ENCODE measurements around the gene TCF15. TPM values are rescaled to one million over a fixed set of nuclear protein-coding genes. Genes with fewer than 3 reads are reported as not detected.

Gene TCF15
- total and polyA plus RNA-seq, 2 of the 8 experiments (the other 6 are each of a cell fraction or from before 2014, with no cell fraction given): 3.7 to 6.9 TPM

- peak; percentile 77 for FAIRE-seq
- no peak overlapping the region for H3K56ac ChIP-seq (replicated peaks; ENCODE audit: insufficient read length, low read depth, low read length)
- peak overlapping the region; percentile 86 for H2BK120ac ChIP-seq (replicated peaks; ENCODE audit: low read depth, low read length)
- H2BK12ac ChIP-seq (ENCODE audit: low read depth, low read length): peak overlapping the region; percentile 96
- H2BK5ac ChIP-seq (ENCODE audit: low read depth, low read length): peak overlapping the region; percentile 84
- CTCF ChIA-PET (ENCODE audit: partially characterized antibody): interaction anchor here (0.8 to 1.2 kb wide), 3 partner anchors 8 to 11 kb away, joined by 3 to 9 read pairs (median 3); no protein-coding TSS in a partner anchor
- 0 out of 2 replicates have a peak, but pooled peaks cover 2% of the 10 kb centered on the region for H3K23me2 ChIP-seq (ENCODE audit: low read depth, low read length)
- H4K91ac ChIP-seq (replicated peaks; ENCODE audit: insufficient read length, low read length): peak overlapping the region; percentile 89
- H3K4me3 ChIP-seq (ENCODE audit: extremely low read depth in 1 of 4, insufficient read depth in 2 of 4, low read depth in 3 of 4, low read length in 4 of 4): peak overlapping the region in 1 of 4 experiments; percentile 29; a peak in 1 of 8 replicates
- H3K79me1 ChIP-seq (ENCODE audit: low read depth, low read length): no peaks in the 10 kb centered on the region
- H3K9me3 ChIP-seq (ENCODE audit: insufficient read depth in 2 of 2, low read depth in 1 of 2, low read length in 1 of 2): no peaks in the 10 kb centered on the region
- H4K5ac ChIP-seq (ENCODE audit: insufficient read length, low read depth, low read length): peak overlapping the region; percentile 44
- no peaks in the 10 kb centered on the region for H3K79me2 ChIP-seq (ENCODE audit: control insufficient read depth in 1 of 2, insufficient read depth in 2 of 2, low read length in 2 of 2)
- H2BK20ac ChIP-seq (ENCODE audit: low read length): peak overlapping the region; percentile 98; the same call in 1 of the 2 replicates
- peak overlapping the region; percentile 84 for H3K18ac ChIP-seq (ENCODE audit: extremely low read depth, low read length)
- no peak overlapping the region for H3K14ac ChIP-seq (ENCODE audit: insufficient read length)
- H3K27ac ChIP-seq (ENCODE audit: low read depth, low read length): peak overlapping the region; percentile 41; the same call in 1 of the 2 replicates
- H3K27me3 ChIP-seq (replicated peaks in 1 of 4; ENCODE audit: control insufficient read depth in 3 of 4, extremely low read depth in 1 of 4, insufficient read depth in 3 of 4, low read length in 3 of 4): peaks cover 2 to 26% (median 16%) of the 10 kb centered on the region in 4 experiments
- peak overlapping the region; percentile 50 to 66 for H3K4me2 ChIP-seq (ENCODE audit: insufficient read depth in 1 of 2, low read depth in 2 of 2, low read length in 2 of 2)
- no peak overlapping the region for H4K8ac ChIP-seq (ENCODE audit: extremely low read depth, insufficient read depth, low read length)
- H2BK15ac ChIP-seq (ENCODE audit: low read length): no peak overlapping the region
- H3K4me1 ChIP-seq (replicated peaks in 1 of 4; ENCODE audit: control insufficient read depth in 3 of 4, insufficient read depth in 4 of 4, low read length in 3 of 4): peaks cover 23 to 39% (median 32%) of the 10 kb centered on the region in 4 experiments
- no peaks in the 10 kb centered on the region for H3K36me3 ChIP-seq (ENCODE audit: control insufficient read depth in 2 of 4, insufficient read depth in 4 of 4, low read length in 3 of 4)
- POLR2A ChIA-PET (ENCODE audit: partially characterized antibody): interaction anchor here (0.8 to 1.5 kb wide), 3 partner anchors 8 to 132 kb away, joined by 3 to 6 read pairs (median 3); no protein-coding TSS in a partner anchor
- peak overlapping the region; percentile 98; the same call in 1 of the 2 replicates for H2AK5ac ChIP-seq (ENCODE audit: low read depth, low read length)
- no peak for DNase-seq (ENCODE audit: low read depth in 1 of 2, low spot score in 2 of 2)
- H3K23ac ChIP-seq (ENCODE audit: insufficient read length): no peak overlapping the region
- no peak overlapping the region for H3K9ac ChIP-seq (replicated peaks in 1 of 4; ENCODE audit: extremely low read depth in 1 of 4, low read depth in 3 of 4, low read length in 3 of 4)
- H2AFZ ChIP-seq (ENCODE audit: low read length): peak overlapping the region; percentile 22; the same call in 1 of the 2 replicates
- H4K20me1 ChIP-seq (replicated peaks in 1 of 2; ENCODE audit: control insufficient read depth in 1 of 2, insufficient read depth in 2 of 2, low read length in 2 of 2): no peaks in the 10 kb centered on the region
- WGBS, 2 experiments (ENCODE audit: extremely low coverage in 1 of 2, insufficient coverage in 1 of 2, insufficient read length in 1 of 2, insufficient replicate concordance in 2 of 2, low coverage in 1 of 2, low lambda C conversion rate in 2 of 2, missing lambda C conversion rate in 1 of 2): 13% methylated on average over 5 of the region's 5 CpGs; no CpG with 5 or more reads in 1 of the 2 experiments
- peak overlapping the region; percentile 29 for H3K4ac ChIP-seq (replicated peaks; ENCODE audit: insufficient read length, low read depth, low read length)
- TF ChIP-seq TAF7 (optimal IDR thresholded peaks at IDR 0.05; ENCODE audit: borderline replicate concordance, low read depth, low read length): no peak
- peak; percentile 90 for TF ChIP-seq SP1 (IDR thresholded peaks at IDR 0.05; ENCODE audit: low read depth, low read length)
- TF ChIP-seq TBP (IDR thresholded peaks at IDR 0.05; ENCODE audit: low read depth, low read length): no peak
- TF ChIP-seq ZNF274 (IDR thresholded peaks at IDR 0.05; ENCODE audit: borderline replicate concordance, extremely low read depth, low read length): no peak
- no peak for TF ChIP-seq CHD1 (IDR thresholded peaks at IDR 0.05; ENCODE audit: low read depth, low read length)
- TF ChIP-seq NANOG (IDR thresholded peaks at IDR 0.05; ENCODE audit: insufficient read depth, low read depth, low read length, poor library complexity, severe bottlenecking): no peak
- peak; percentile 8; the same call in 1 of the 2 replicates for TF ChIP-seq E2F6 (IDR thresholded peaks at IDR 0.05)
- TF ChIP-seq TEAD4 (IDR thresholded peaks at IDR 0.05; ENCODE audit: low read depth, low read length): peak; percentile 97
- 0 out of 2 replicates have a peak, but pooled peaks have one; percentile 25 for TF ChIP-seq TAF1 (IDR thresholded peaks at IDR 0.05; ENCODE audit: low read depth, low read length)
- no peak for TF ChIP-seq SIN3A (conservative IDR thresholded peaks at IDR 0.05 in 1 of 2, IDR thresholded peaks at IDR 0.05 in 1 of 2; ENCODE audit: low read depth in 1 of 2, low read length in 2 of 2)
- TF ChIP-seq RBBP5 (IDR thresholded peaks at IDR 0.05; ENCODE audit: borderline replicate concordance, low read depth, low read length): peak; percentile 81; the same call in 1 of the 2 replicates
- TF ChIP-seq BRCA1 (IDR thresholded peaks at IDR 0.05; ENCODE audit: low read depth, low read length): no peak
Measured at GRCh38 chr20:658731-659291, 48.7 kb upstream of the TCF15 start.

Data from H1 (cell line).